Small intestine (tissue), 7 donors: ENCODE data around the gene PACS1. TPM values are rescaled to one million over a fixed set of nuclear protein-coding genes. Genes with fewer than 3 reads are reported as not detected.

Source experiments
- DNase-seq, 2 donors: peaks; one replicate each; pipeline versions ENCODE4 v3.0.0 to v3.0.0-alpha.2; 2013
- FAIRE-seq: peaks from 2 replicates; lab custom pipeline; 2012; peaks lifted over from hg19 to GRCh38; lab: Jason Lieb, UNC
- H3K27ac ChIP-seq, 3 donors: one replicate each; pipeline ENCODE4 v1.5.1; 2013; ENCODE audit warnings: low read length in 2 of 3, mild to moderate bottlenecking in 2 of 3, control low read depth in 1 of 3, inconsistent platforms in 1 of 3, low read depth in 1 of 3, moderate library complexity in 1 of 3
- H3K27me3 ChIP-seq, 3 donors: one replicate each; pipeline ENCODE4 v1.6.1; 2013; ENCODE audit warnings: low read length in 3 of 3, inconsistent platforms in 1 of 3; ENCODE audit not compliant: control insufficient read depth in 3 of 3, insufficient read depth in 3 of 3
- H3K36me3 ChIP-seq, 3 donors: one replicate each; pipeline ENCODE4 v1.6.1; 2013; ENCODE audit warnings: low read length in 3 of 3, inconsistent platforms in 1 of 3, low read depth in 1 of 3, mild to moderate bottlenecking in 1 of 3, moderate library complexity in 1 of 3; ENCODE audit not compliant: control insufficient read depth in 3 of 3, insufficient read depth in 2 of 3
- H3K4me1 ChIP-seq, 3 donors: one replicate each; pipeline ENCODE4 v1.6.1; 2013; ENCODE audit warnings: low read length in 2 of 3, inconsistent platforms in 1 of 3, low read depth in 1 of 3, mild to moderate bottlenecking in 1 of 3, moderate library complexity in 1 of 3; ENCODE audit not compliant: control insufficient read depth in 3 of 3, insufficient read depth in 2 of 3
- H3K4me3 ChIP-seq, 3 donors: one replicate each; pipeline ENCODE4 v1.5.1; 2013; ENCODE audit warnings: low read length in 3 of 3, control low read depth in 1 of 3, inconsistent platforms in 1 of 3, low read depth in 1 of 3, mild to moderate bottlenecking in 1 of 3, moderate library complexity in 1 of 3
- H3K9me3 ChIP-seq, 2 donors: one replicate each; pipeline ENCODE4 v1.6.1; 2013; ENCODE audit warnings: low read depth in 1 of 2, low read length in 1 of 2; ENCODE audit not compliant: control insufficient read depth in 2 of 2, insufficient read depth in 1 of 2
- WGBS, 3 donors: extraction: QIAGEN DNeasy Blood & Tissue Kit; methylation state at CpG; one replicate each; pipeline ENCODE4 v1.1.7; 2013; 5-methylcytosine and 5-hydroxymethylcytosine counted together
- polyA plus RNA-seq, 4 donors: library from polyadenylated mRNA; stranded (reverse) in 3 of 4; unstranded in 1 of 4; fragments of 200-250 nt in 3 of 4; fragments of 120-200 nt in 1 of 4; gene quantifications; one replicate each; pipeline versions ENCODE4 v1.2.1 to v1.2.3, GENCODE V29; 2013
- donor health status: healthy with polysubstance abuse.
- donor health status: control.
- donor health status: control.
- donor health status: Bipolar disorder and iron deficiency.
- donor health status: healthy.

The PACS1 gene
- polyA plus RNA-seq, 4 donors, result 4.0 to 22.9 (median 10.0) TPM

GRCh38 chr11:66101066-66101464 is 31.0 kb downstream of the PACS1 start:
- Histone ChIP-seq H3K27ac (no peak overlapping the region), H3K36me3 (peaks cover 0 to 2% (median 0%) of the 10 kb centered on the region in 3 donors), H3K27me3 (no peaks in the 10 kb centered on the region), H3K4me3 (no peak overlapping the region), H3K9me3 (no peaks in the 10 kb centered on the region), H3K4me1 (peaks cover 0 to 3% (median 2%) of the 10 kb centered on the region in 3 donors)
- no peak for FAIRE-seq
- DNase-seq, result no peak
- 48 to 70% (median 58%) methylated on average over 3 of the region's 3 CpGs for WGBS, 3 donors

GRCh38 chr11:66104057-66104638 is 34.1 kb downstream of the PACS1 start:
- DNase-seq, result no peak
- WGBS, 3 donors, result 76 to 81% (median 80%) methylated on average over 4 of the region's 4 CpGs
- peaks cover 0 to 3% (median 2%) of the 10 kb centered on the region in 3 donors for H3K4me1 ChIP-seq
- no peaks in the 10 kb centered on the region for H3K9me3 ChIP-seq
- no peaks in the 10 kb centered on the region for H3K27me3 ChIP-seq
- peaks cover 0 to 2% (median 0%) of the 10 kb centered on the region in 3 donors for H3K36me3 ChIP-seq
- no peak for FAIRE-seq
- H3K27ac ChIP-seq, result no peak overlapping the region
- H3K4me3 ChIP-seq, result no peak overlapping the region

- FAIRE-seq, result no peak
- no peak for DNase-seq
- WGBS, 3 donors, result 79 to 96% (median 79%) methylated on average over 4 of the region's 4 CpGs
Measured at GRCh38 chr11:66106786-66107599, 36.9 kb downstream of the PACS1 start.

GRCh38 chr11:66107600-66108510 is 37.8 kb downstream of the PACS1 start:
- H3K4me1 ChIP-seq, result peaks cover 4 to 8% (median 5%) of the 10 kb centered on the region in 3 donors
- H3K27ac ChIP-seq, result peak overlapping the region in 1 of 3 donors; percentile 34
- H3K27me3 ChIP-seq, result no peaks in the 10 kb centered on the region
- peaks cover 0 to 7% (median 0%) of the 10 kb centered on the region in 3 donors for H3K36me3 ChIP-seq
- H3K4me3 ChIP-seq, result no peak overlapping the region
- no peaks in the 10 kb centered on the region for H3K9me3 ChIP-seq
- FAIRE-seq (no peak), DNase-seq (no peak)
- 83 to 87% (median 87%) methylated on average over 3 of the region's 3 CpGs for WGBS, 3 donors

More at GRCh38 chr11:66106786-66107599, 36.9 kb downstream of the PACS1 start:
- peaks cover 0 to 2% (median 0%) of the 10 kb centered on the region in 3 donors for H3K4me1 ChIP-seq
- H3K27me3 ChIP-seq, result no peaks in the 10 kb centered on the region
- H3K27ac ChIP-seq, result no peak overlapping the region
- H3K4me3 ChIP-seq, result no peak overlapping the region
- peaks cover 0 to 5% (median 0%) of the 10 kb centered on the region in 3 donors for H3K36me3 ChIP-seq
- H3K9me3 ChIP-seq, result no peaks in the 10 kb centered on the region

GRCh38 chr11:66109294-66109693 is 39.2 kb downstream of the PACS1 start:
- peaks cover 4 to 14% (median 11%) of the 10 kb centered on the region in 3 donors for H3K4me1 ChIP-seq
- no peak for FAIRE-seq
- peaks cover 0 to 7% (median 0%) of the 10 kb centered on the region in 3 donors for H3K36me3 ChIP-seq
- DNase-seq, result no peak
- H3K27ac ChIP-seq, result no peak overlapping the region
- H3K9me3 ChIP-seq, result no peaks in the 10 kb centered on the region
- 84 to 92% (median 88%) methylated on average over 2 of the region's 2 CpGs for WGBS, 3 donors
- no peaks in the 10 kb centered on the region for H3K27me3 ChIP-seq
- H3K4me3 ChIP-seq, result no peak overlapping the region

- H3K36me3 ChIP-seq, result peaks cover 0 to 7% (median 0%) of the 10 kb centered on the region in 3 donors
- 90 to 94% (median 92%) methylated on average over 3 of the region's 3 CpGs for WGBS, 3 donors
- DNase-seq (no peak), FAIRE-seq (no peak)
- H3K27me3 ChIP-seq, result no peaks in the 10 kb centered on the region
- H3K4me1 ChIP-seq, result peaks cover 9 to 17% (median 14%) of the 10 kb centered on the region in 3 donors
- no peak overlapping the region for H3K4me3 ChIP-seq
- H3K9me3 ChIP-seq, result no peaks in the 10 kb centered on the region
- no peak overlapping the region for H3K27ac ChIP-seq
Measured at GRCh38 chr11:66111158-66111557, 41.1 kb downstream of the PACS1 start.

- Histone ChIP-seq H3K4me3 (no peak overlapping the region), H3K9me3 (no peaks in the 10 kb centered on the region), H3K4me1 (peaks cover 9 to 21% (median 17%) of the 10 kb centered on the region in 3 donors), H3K36me3 (peaks cover 0 to 5% (median 0%) of the 10 kb centered on the region in 3 donors), H3K27ac (peak overlapping the region in 2 of 3 donors; percentile 14 to 62), H3K27me3 (no peaks in the 10 kb centered on the region)
- WGBS, 3 donors, result 78 to 91% (median 80%) methylated on average over 9 of the region's 9 CpGs
- DNase-seq (no peak), FAIRE-seq (no peak)
Measured at GRCh38 chr11:66112041-66112491, 42.0 kb downstream of the PACS1 start.
